22Rv1 (cell line): ENCODE data around the gene AKR1D1.
"Not testable (repeated sequence)": the region's sequence is repeated elsewhere in the genome, so short reads cannot be mapped to it uniquely, and the experiment has no call there.

Source experiments
- H3K27ac ChIP-seq: fragments of 450-650 bp; 2 replicates; pipeline ENCODE4 v1.5.1; 2017
- CTCF ChIP-seq: fragments of 450-650 bp; IDR thresholded peaks from 2 replicates; pipeline ENCODE4 v1.5.1; 2017; ENCODE audit warnings: mild to moderate bottlenecking
- ZFX ChIP-seq: fragments of 450-650 bp; IDR thresholded peaks from 2 replicates; pipeline ENCODE4 v1.6.1; 2017; ENCODE audit warnings: antibody characterized with exemption, borderline replicate concordance

The AKR1D1 gene

GRCh38 chr7:138144958-138145357, 68.7 kb downstream of the AKR1D1 start:
- TF ChIP-seq ZFX (no peak), CTCF (no peak)
- no peak overlapping the region for H3K27ac ChIP-seq

- not testable (repeated sequence) for H3K27ac ChIP-seq
Measured at GRCh38 chr7:138146221-138146620, 70.0 kb downstream of the AKR1D1 start.

GRCh38 chr7:138146757-138147734, 70.8 kb downstream of the AKR1D1 start:
- not testable (repeated sequence) for H3K27ac ChIP-seq

- H3K27ac ChIP-seq, result no peak overlapping the region
- no peak for TF ChIP-seq CTCF
- no peak for TF ChIP-seq ZFX
Measured at GRCh38 chr7:138151731-138152577, 75.7 kb downstream of the AKR1D1 start.

- TF ChIP-seq CTCF (no peak), ZFX (no peak)
- no peak overlapping the region for H3K27ac ChIP-seq
Measured at GRCh38 chr7:138154661-138155060, 78.4 kb downstream of the AKR1D1 start.

- no peak overlapping the region for H3K27ac ChIP-seq
- TF ChIP-seq ZFX (no peak), CTCF (no peak)
Measured at GRCh38 chr7:138157702-138158101, 81.4 kb downstream of the AKR1D1 start.

GRCh38 chr7:138158739-138159528, 82.7 kb downstream of the AKR1D1 start:
- H3K27ac ChIP-seq, result no peak overlapping the region
- no peak for TF ChIP-seq ZFX
- no peak for TF ChIP-seq CTCF
